SK-N-DZ (cell line): ENCODE results near the gene C2orf42.
A peak's percentile ranks its signal among the peaks of the same experiment; 100 is the strongest.
"Not testable (repeated sequence)": the region's sequence is repeated elsewhere in the genome, so short reads cannot be mapped to it uniquely, and the experiment has no call there.

Experiments
- DNase-seq: peaks from one replicate; pipeline ENCODE4 v3.0.0-alpha.2; 2015; ENCODE audit warnings: low spot score

Gene C2orf42

GRCh38 chr2:70173520-70173919 lies 17.3 kb downstream of the C2orf42 start:
- no peak for DNase-seq

- not testable (repeated sequence) for DNase-seq
Observed at GRCh38 chr2:70169654-70170245, 21.1 kb downstream of the C2orf42 start.

GRCh38 chr2:70161069-70161534 lies 29.7 kb downstream of the C2orf42 start:
- DNase-seq: no peak

- DNase-seq: no peak
Observed at GRCh38 chr2:70160545-70160944, 30.3 kb downstream of the C2orf42 start.

- not testable (repeated sequence) for DNase-seq
Observed at GRCh38 chr2:70149130-70149686, 41.6 kb downstream of the C2orf42 start.

GRCh38 chr2:70148211-70148760 lies 42.5 kb downstream of the C2orf42 start:
- not testable (repeated sequence) for DNase-seq

GRCh38 chr2:70145851-70146739 lies 44.7 kb downstream of the C2orf42 start:
- DNase-seq: no peak

GRCh38 chr2:70145144-70145490 lies 45.7 kb downstream of the C2orf42 start:
- DNase-seq: no peak

GRCh38 chr2:70144443-70145143 lies 46.2 kb downstream of the C2orf42 start:
- no peak for DNase-seq

GRCh38 chr2:70143314-70144150 lies 47.3 kb downstream of the C2orf42 start:
- DNase-seq: peak; percentile 63

- DNase-seq: peak; percentile 99
Observed at GRCh38 chr2:70142590-70143313, 48.1 kb downstream of the C2orf42 start.

GRCh38 chr2:70141902-70142589 lies 48.8 kb downstream of the C2orf42 start:
- DNase-seq: peak; percentile 41

GRCh38 chr2:70141212-70141901 lies 49.5 kb downstream of the C2orf42 start:
- peak; percentile 61 for DNase-seq

GRCh38 chr2:70140791-70141211 lies 50.0 kb downstream of the C2orf42 start:
- DNase-seq: no peak

- DNase-seq: not testable (repeated sequence)
Observed at GRCh38 chr2:70134323-70134983, 56.4 kb downstream of the C2orf42 start.

- DNase-seq: no peak
Observed at GRCh38 chr2:70133491-70134322, 57.1 kb downstream of the C2orf42 start.

GRCh38 chr2:70133127-70133452 lies 57.7 kb downstream of the C2orf42 start:
- DNase-seq: no peak
